Neuronal stem cell (in vitro differentiated cells): ENCODE measurements around the gene KCNN3.

Source experiments
- DNase-seq: peaks from one replicate; pipeline ENCODE4 v3.0.0-alpha.2; 2013; ENCODE audit warnings: low spot score
- H2AFZ ChIP-seq: one replicate; pipeline ENCODE4 v1.6.1; 2013; ENCODE audit warnings: mild to moderate bottlenecking, low read length, inconsistent platforms
- H2AK5ac ChIP-seq: 2 replicates; pipeline ENCODE4 v1.6.1; 2013; ENCODE audit warnings: low read depth, mild to moderate bottlenecking, inconsistent platforms, low read length, moderate library complexity, mixed read lengths
- H2BK120ac ChIP-seq: 2 replicates; pipeline ENCODE4 v1.6.1; 2013; ENCODE audit warnings: low read depth, mild to moderate bottlenecking, inconsistent platforms, low read length, moderate library complexity, mixed read lengths
- H2BK12ac ChIP-seq: one replicate; pipeline ENCODE4 v1.6.1; 2013; ENCODE audit warnings: low read length, inconsistent platforms
- H2BK15ac ChIP-seq: 2 replicates; pipeline ENCODE4 v1.6.1; 2013; ENCODE audit warnings: mild to moderate bottlenecking, low read length, inconsistent platforms, mixed read lengths
- H2BK5ac ChIP-seq: one replicate; pipeline ENCODE4 v1.6.1; 2013; ENCODE audit warnings: inconsistent platforms, mild to moderate bottlenecking, low read length, moderate library complexity
- H3K14ac ChIP-seq: one replicate; pipeline ENCODE4 v1.6.1; 2013; ENCODE audit warnings: low read length, inconsistent platforms
- H3K18ac ChIP-seq: 2 replicates; pipeline ENCODE4 v1.6.1; 2013; ENCODE audit warnings: low read length, inconsistent platforms
- H3K23ac ChIP-seq: 2 replicates; pipeline ENCODE4 v1.6.1; 2013; ENCODE audit warnings: low read depth, mild to moderate bottlenecking, mixed read lengths, low read length, inconsistent platforms; ENCODE audit not compliant: poor library complexity
- H3K27ac ChIP-seq: replicated peaks from 3 replicates; pipeline ENCODE4 v1.5.1; 2013; ENCODE audit warnings: low read length, inconsistent platforms
- H3K27me3 ChIP-seq, 3 experiments: 2 replicates each; pipeline ENCODE4 v1.6.1; 2013; ENCODE audit warnings: low read length in 3 of 3, mild to moderate bottlenecking in 2 of 3, inconsistent platforms in 1 of 3, low read depth in 1 of 3, mixed read lengths in 1 of 3, moderate library complexity in 1 of 3; ENCODE audit not compliant: control insufficient read depth in 3 of 3, insufficient read depth in 3 of 3
- H3K36me3 ChIP-seq, 2 donors: replicated peaks in 1 of 2; 2 replicates each; pipeline ENCODE4 v1.6.1; 2013; ENCODE audit warnings: low read length in 2 of 2; ENCODE audit not compliant: control insufficient read depth in 2 of 2, insufficient read depth in 2 of 2
- H3K4ac ChIP-seq: 2 replicates; pipeline ENCODE4 v1.6.1; 2013; ENCODE audit warnings: inconsistent platforms, mild to moderate bottlenecking, low read length, moderate library complexity
- H3K4me1 ChIP-seq, 2 donors: 1 replicate in 1 of 2; 2 replicates in 1 of 2; pipeline ENCODE4 v1.6.1; 2013; ENCODE audit warnings: low read length in 2 of 2, low read depth in 1 of 2; ENCODE audit not compliant: control insufficient read depth in 2 of 2, insufficient read depth in 1 of 2
- H3K4me2 ChIP-seq: one replicate; pipeline ENCODE4 v1.6.1; 2013; ENCODE audit warnings: mild to moderate bottlenecking, low read length, inconsistent platforms; ENCODE audit not compliant: insufficient read depth, poor library complexity, severe bottlenecking
- H3K4me3 ChIP-seq, 2 donors: 2 replicates each; pipeline ENCODE4 v1.5.1; 2013; ENCODE audit warnings: low read length in 2 of 2, mild to moderate bottlenecking in 2 of 2, inconsistent platforms in 1 of 2, moderate library complexity in 1 of 2
- H3K79me1 ChIP-seq: one replicate; pipeline ENCODE4 v1.6.1; 2013; ENCODE audit warnings: low read depth, mild to moderate bottlenecking, inconsistent platforms, low read length, moderate library complexity
- H3K9ac ChIP-seq: one replicate; pipeline ENCODE4 v1.6.1; 2013; ENCODE audit warnings: mild to moderate bottlenecking, low read depth, low read length, inconsistent platforms; ENCODE audit not compliant: poor library complexity
- H3K9me3 ChIP-seq, 2 donors: replicated peaks in 1 of 2; 2 replicates each; pipeline versions ENCODE3 to v1.6.1; 2013; ENCODE audit warnings: low read length in 2 of 2, mild to moderate bottlenecking in 2 of 2, inconsistent platforms in 1 of 2, low read depth in 1 of 2, mixed read lengths in 1 of 2, moderate library complexity in 1 of 2; ENCODE audit not compliant: control insufficient read depth in 2 of 2, insufficient read depth in 1 of 2
- H4K8ac ChIP-seq: one replicate; pipeline ENCODE4 v1.6.1; 2013; ENCODE audit warnings: low read depth, mild to moderate bottlenecking, inconsistent platforms, low read length, moderate library complexity
- H4K91ac ChIP-seq: one replicate; pipeline ENCODE4 v1.6.1; 2013; ENCODE audit warnings: low read length, low read depth, mild to moderate bottlenecking, inconsistent platforms; ENCODE audit not compliant: poor library complexity
- WGBS, 2 donors: extraction: QIAGEN DNeasy Blood & Tissue Kit; methylation state at CpG; one replicate each; pipeline ENCODE4 v1.1.7; 2013; ENCODE audit warnings: missing lambda C conversion rate in 2 of 2, mixed read lengths in 1 of 2; ENCODE audit not compliant: insufficient read length in 2 of 2, insufficient replicate concordance in 1 of 2; ENCODE audit errors: extremely low coverage in 2 of 2; 5-methylcytosine and 5-hydroxymethylcytosine counted together

KCNN3 gene

GRCh38 chr1:154801234-154802011 lies 68.7 kb downstream of the KCNN3 start:
- Histone ChIP-seq H3K14ac (no peak overlapping the region), H2BK12ac (no peak overlapping the region), H3K4ac (no peak overlapping the region), H3K36me3 (no peaks in the 10 kb centered on the region), H3K4me2 (no peak overlapping the region), H3K4me1 (peaks cover 4 to 5% of the 10 kb centered on the region in 2 donors), H4K8ac (no peak overlapping the region), H4K91ac (no peak overlapping the region), H2BK5ac (no peak overlapping the region), H3K18ac (peak overlapping the region; percentile 16), H3K27ac (no peak overlapping the region), H2AFZ (no peak overlapping the region), H2BK120ac (no peak overlapping the region), H3K27me3 (no peaks in the 10 kb centered on the region), H3K79me1 (peaks cover 2% of the 10 kb centered on the region), H3K9ac (no peak overlapping the region), H3K23ac (no peak overlapping the region), H2AK5ac (no peak overlapping the region), H3K9me3 (no peaks in the 10 kb centered on the region), H3K4me3 (no peak overlapping the region), H2BK15ac (no peak overlapping the region)
- no peak for DNase-seq
- WGBS, 2 donors = no CpG with 5 or more reads among the region's 16 CpGs

GRCh38 chr1:154799188-154799587 lies 70.9 kb downstream of the KCNN3 start:
- Histone ChIP-seq H3K4me1 (peaks cover 0 to 4% of the 10 kb centered on the region in 2 donors), H3K79me1 (peaks cover 2% of the 10 kb centered on the region), H3K9me3 (no peaks in the 10 kb centered on the region), H4K91ac (no peak overlapping the region), H3K36me3 (no peaks in the 10 kb centered on the region), H3K14ac (no peak overlapping the region), H2BK5ac (no peak overlapping the region), H2AFZ (no peak overlapping the region), H3K23ac (no peak overlapping the region), H3K27ac (no peak overlapping the region), H2BK12ac (no peak overlapping the region), H3K4ac (no peak overlapping the region), H4K8ac (no peak overlapping the region), H3K9ac (no peak overlapping the region), H3K18ac (no peak overlapping the region), H3K4me2 (no peak overlapping the region), H2AK5ac (no peak overlapping the region), H3K27me3 (no peaks in the 10 kb centered on the region), H2BK15ac (no peak overlapping the region), H2BK120ac (no peak overlapping the region), H3K4me3 (no peak overlapping the region)
- WGBS, 2 donors = no CpG with 5 or more reads among the region's 5 CpGs
- DNase-seq = no peak

- H3K27me3 ChIP-seq = no peaks in the 10 kb centered on the region
Observed at GRCh38 chr1:154798645-154799044, 71.4 kb downstream of the KCNN3 start.

GRCh38 chr1:154797175-154797574 lies 72.9 kb downstream of the KCNN3 start:
- no peak for DNase-seq
- no peak overlapping the region for H2AFZ ChIP-seq
- H3K36me3 ChIP-seq = no peaks in the 10 kb centered on the region
- H2BK15ac ChIP-seq = no peak overlapping the region
- no peak overlapping the region for H3K18ac ChIP-seq
- no peak overlapping the region for H3K9ac ChIP-seq
- no peak overlapping the region for H2BK120ac ChIP-seq
- peaks cover 0 to 5% of the 10 kb centered on the region in 2 donors for H3K4me1 ChIP-seq
- H3K4me2 ChIP-seq = no peak overlapping the region
- H4K8ac ChIP-seq = no peak overlapping the region
- no peak overlapping the region for H3K27ac ChIP-seq
- no peak overlapping the region for H3K14ac ChIP-seq
- H3K27me3 ChIP-seq = no peaks in the 10 kb centered on the region
- no peak overlapping the region for H3K4ac ChIP-seq
- H3K23ac ChIP-seq = no peak overlapping the region
- WGBS, 2 donors = no CpG with 5 or more reads among the region's 6 CpGs
- no peak overlapping the region for H2BK12ac ChIP-seq
- H4K91ac ChIP-seq = no peak overlapping the region
- no peaks in the 10 kb centered on the region for H3K9me3 ChIP-seq
- H3K4me3 ChIP-seq = no peak overlapping the region
- no peak overlapping the region for H2AK5ac ChIP-seq
- H3K79me1 ChIP-seq = no peaks in the 10 kb centered on the region
- H2BK5ac ChIP-seq = no peak overlapping the region

More at GRCh38 chr1:154798645-154799044, 71.4 kb downstream of the KCNN3 start:
- Histone ChIP-seq H4K91ac (no peak overlapping the region), H3K36me3 (no peaks in the 10 kb centered on the region), H3K9ac (no peak overlapping the region), H3K14ac (no peak overlapping the region), H3K4ac (no peak overlapping the region), H2BK12ac (no peak overlapping the region), H4K8ac (no peak overlapping the region), H2AK5ac (no peak overlapping the region), H2BK5ac (no peak overlapping the region), H3K4me1 (peaks cover 0 to 7% of the 10 kb centered on the region in 2 donors), H3K18ac (no peak overlapping the region), H3K9me3 (no peaks in the 10 kb centered on the region), H2BK15ac (no peak overlapping the region), H3K4me2 (no peak overlapping the region), H2AFZ (no peak overlapping the region), H2BK120ac (no peak overlapping the region), H3K23ac (no peak overlapping the region), H3K27ac (no peak overlapping the region), H3K79me1 (peaks cover 2% of the 10 kb centered on the region), H3K4me3 (no peak overlapping the region)
- no CpG with 5 or more reads among the region's 1 CpG for WGBS, 2 donors
- DNase-seq = no peak
